GM21526 (cell line): ENCODE results near the gene FAHD2B.
"Not testable (repeated sequence)": the region's sequence is repeated elsewhere in the genome, so short reads cannot be mapped to it uniquely, and the experiment has no call there.

ENCODE experiments used
- ATAC-seq: cut with Tn5 transposase; IDR thresholded peaks from one replicate; pipeline ENCODE4 v1.9.1; 2021; ENCODE audit warnings: moderate library complexity; ENCODE audit not compliant: unreplicated experiment, low FRiP score

Gene FAHD2B

GRCh38 chr2:97068722-97069121 is 26.0 kb downstream of the FAHD2B start:
- ATAC-seq: not testable (repeated sequence)

GRCh38 chr2:97068074-97068473 is 26.6 kb downstream of the FAHD2B start:
- no peak for ATAC-seq

GRCh38 chr2:97067279-97068004 is 27.2 kb downstream of the FAHD2B start:
- no peak for ATAC-seq

GRCh38 chr2:97066030-97066429 is 28.7 kb downstream of the FAHD2B start:
- ATAC-seq: not testable (repeated sequence)

GRCh38 chr2:97062020-97062419 is 32.7 kb downstream of the FAHD2B start:
- not testable (repeated sequence) for ATAC-seq

GRCh38 chr2:97059782-97060181 is 34.9 kb downstream of the FAHD2B start:
- not testable (repeated sequence) for ATAC-seq

GRCh38 chr2:97056150-97056549 is 38.5 kb downstream of the FAHD2B start:
- ATAC-seq: not testable (repeated sequence)

- ATAC-seq: not testable (repeated sequence)
Measured at GRCh38 chr2:97050032-97050431, 44.6 kb downstream of the FAHD2B start.

- not testable (repeated sequence) for ATAC-seq
Measured at GRCh38 chr2:97048448-97048847, 46.2 kb downstream of the FAHD2B start.

- not testable (repeated sequence) for ATAC-seq
Measured at GRCh38 chr2:97046676-97047075, 48.0 kb downstream of the FAHD2B start.

GRCh38 chr2:97045895-97046499 is 48.7 kb downstream of the FAHD2B start:
- not testable (repeated sequence) for ATAC-seq
